ENCODE measurements around the gene RNF123. TPM values are rescaled to one million over a fixed set of nuclear protein-coding genes. Genes with fewer than 3 reads are reported as not detected.

RNF123 gene
- total RNA-seq, 2 experiments from 2014 or later = 30.5 to 32.2 TPM

- POLR2A ChIA-PET = no interaction called here
- CTCF ChIA-PET = no interaction called here
Measured at GRCh38 chr3:49757197-49757596, 67.8 kb downstream of the RNF123 start.

DNA sequence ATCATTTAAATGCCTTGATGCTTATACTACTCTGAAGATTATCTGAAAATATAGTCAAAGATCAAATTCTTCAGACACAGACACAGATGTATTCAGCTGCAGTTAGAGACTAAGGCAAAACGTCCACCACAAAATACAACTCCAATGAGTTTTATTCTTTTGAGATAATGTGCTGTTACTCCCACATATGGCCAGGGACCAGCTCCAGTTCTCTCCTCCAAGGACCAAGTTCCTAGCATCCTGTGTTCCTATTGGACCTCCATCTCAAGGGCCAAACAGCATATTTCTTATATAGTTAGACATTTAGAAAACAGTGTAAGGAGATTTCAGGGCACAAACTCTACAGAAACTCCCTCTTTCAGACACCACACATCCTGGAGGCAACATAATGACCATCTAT lies 69.9 kb downstream of the RNF123 start:
- CTCF ChIA-PET = no interaction called here
- POLR2A ChIA-PET = no interaction called here

GRCh38 chr3:49761661-49762060 lies 72.3 kb downstream of the RNF123 start:
- CTCF ChIA-PET = interaction anchor here (0.7 kb wide), 1 partner anchor 1601 kb away, joined by 4 read pairs; no protein-coding TSS in a partner anchor
- POLR2A ChIA-PET = interaction anchor here (0.6 kb wide), 1 partner anchor 327 kb away, joined by 3 read pairs; no protein-coding TSS in a partner anchor

- CTCF ChIA-PET = no interaction called here
- POLR2A ChIA-PET = no interaction called here
Measured at GRCh38 chr3:49763981-49764380, 74.6 kb downstream of the RNF123 start.

- ChIA-PET CTCF (no interaction called here), POLR2A (interaction anchor here (0.5 kb wide), 1 partner anchor 10 kb away, joined by 3 read pairs; no protein-coding TSS in a partner anchor)
Measured at GRCh38 chr3:49769286-49769915, 80.0 kb downstream of the RNF123 start.

GRCh38 chr3:49769926-49770325 lies 80.6 kb downstream of the RNF123 start:
- ChIA-PET POLR2A (interaction anchor here (0.5 kb wide), 1 partner anchor 10 kb away, joined by 3 read pairs; no protein-coding TSS in a partner anchor), CTCF (no interaction called here)

Other genes starting within 250 kb of the RNF123 start
- gene DAG1, start 219.3 kb upstream of the RNF123 start, total RNA-seq = 10 to 100 TPM; 17.8 to 20.9 TPM
- under 1 TPM; 0.25 to 0.30 TPM for gene BSN, start 135.1 kb upstream of the RNF123 start, total RNA-seq
- gene APEH, start 15.2 kb upstream of the RNF123 start, total RNA-seq = 100 to 1,000 TPM; 186 to 189 TPM
- 1 to 10 TPM; 4.1 to 4.2 TPM for gene MST1, start 83 bp upstream of the RNF123 start, total RNA-seq
- under 1 TPM in 1 of 2 experiments, not detected in 1; 0.30 TPM for gene AMIGO3, start 30.1 kb downstream of the RNF123 start, total RNA-seq
- gene GMPPB, start 34.4 kb downstream of the RNF123 start, total RNA-seq = 10 to 100 TPM; 50.7 to 51.8 TPM
- 10 to 100 TPM; 38.5 to 40.5 TPM for gene IP6K1, start 97.0 kb downstream of the RNF123 start, total RNA-seq
- gene CDHR4, start 110.3 kb downstream of the RNF123 start, total RNA-seq = not detected
- gene INKA1, start 113.7 kb downstream of the RNF123 start, total RNA-seq = 1 to 10 TPM; 1.5 to 2.1 TPM
- gene UBA7, start 124.4 kb downstream of the RNF123 start, total RNA-seq = 10 to 100 TPM; 41.9 to 42.2 TPM
- gene TRAIP, start 167.0 kb downstream of the RNF123 start, total RNA-seq = 10 to 100 TPM; 22.5 to 23.5 TPM
- 1 to 10 TPM in 1 of 2 experiments, under 1 TPM in 1; 0.96 to 1.8 TPM for gene CAMKV, start 180.3 kb downstream of the RNF123 start, total RNA-seq
- under 1 TPM; 0.80 to 0.99 TPM for gene MST1R, start 214.3 kb downstream of the RNF123 start, total RNA-seq
- gene MON1A, start 240.3 kb downstream of the RNF123 start, total RNA-seq = 10 to 100 TPM; 15.5 to 18.0 TPM